RWPE2 (cell line): ENCODE measurements around the gene SLA2.

Source experiments
- ATAC-seq: fragments of 200-7000 bp; cut with Tn5 transposase; 3 replicates; pipeline ENCODE4 v1.9.1; 2021; ENCODE audit warnings: low read depth
- DNase-seq: peaks from one replicate; pipeline ENCODE4 v3.0.0-alpha.2; 2020; ENCODE audit warnings: low spot score
- H3K27ac ChIP-seq: fragments of 450-650 bp; 2 replicates; pipeline ENCODE4 v1.5.1; 2017; ENCODE audit warnings: mild to moderate bottlenecking; ENCODE audit not compliant: poor library complexity, severe bottlenecking
- H3K27me3 ChIP-seq: fragments of 250-450 bp; sonication (Bioruptor Pico); 2 replicates; pipeline ENCODE4 v1.5.1; 2021; ENCODE audit warnings: mild to moderate bottlenecking, moderate library complexity; ENCODE audit not compliant: insufficient read depth, poor library complexity, severe bottlenecking
- H3K36me3 ChIP-seq: fragments of 250-450 bp; sonication (Bioruptor Pico); 2 replicates; pipeline ENCODE4 v1.5.1; 2020; ENCODE audit warnings: low read depth, mild to moderate bottlenecking, moderate library complexity
- H3K4me1 ChIP-seq: fragments of 250-450 bp; sonication (Bioruptor Pico); 2 replicates; pipeline ENCODE4 v1.5.1; 2021; ENCODE audit warnings: mild to moderate bottlenecking, moderate library complexity; ENCODE audit not compliant: insufficient read depth, poor library complexity, severe bottlenecking
- H3K4me3 ChIP-seq: fragments of 250-450 bp; sonication (Bioruptor Pico); 2 replicates; pipeline ENCODE4 v1.5.1; 2021; ENCODE audit warnings: mild to moderate bottlenecking, moderate library complexity; ENCODE audit not compliant: severe bottlenecking
- H3K9me3 ChIP-seq: fragments of 250-450 bp; sonication (Bioruptor Pico); 2 replicates; pipeline ENCODE4 v1.5.1; 2021; ENCODE audit warnings: mild to moderate bottlenecking, moderate library complexity; ENCODE audit not compliant: severe bottlenecking
- TF ChIP-seq, protein P1 (sequence below): fragments of 450-650 bp; IDR thresholded peaks from one replicate; pipeline ENCODE4 v1.5.1; 2017; ENCODE audit warnings: mild to moderate bottlenecking, moderate library complexity; ENCODE audit not compliant: poor library complexity, severe bottlenecking

The SLA2 gene

DNA sequence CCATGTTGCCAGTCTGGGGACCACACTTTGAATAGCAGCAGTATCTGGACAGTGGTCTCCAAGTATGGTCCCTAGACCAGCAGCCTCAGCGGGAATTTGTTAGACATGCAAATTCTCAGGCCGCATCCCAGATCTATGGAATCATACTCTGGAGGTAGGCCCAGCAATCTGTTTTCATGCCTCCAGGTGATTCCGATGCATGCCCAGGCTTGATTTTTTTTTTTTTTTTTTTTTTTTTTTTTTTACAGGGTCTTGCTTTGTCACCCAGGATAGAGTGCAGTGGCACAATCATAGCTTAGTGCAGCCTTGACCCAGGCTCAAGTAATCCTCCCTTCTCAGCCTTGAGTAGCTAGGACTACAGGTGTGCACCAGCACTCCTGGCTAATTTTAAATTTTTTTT, 682 bp upstream of the SLA2 start:
- H3K4me1 ChIP-seq = peaks cover 5% of the 10 kb centered on the region
- no peaks in the 10 kb centered on the region for H3K9me3 ChIP-seq
- no peaks in the 10 kb centered on the region for H3K27me3 ChIP-seq
- H3K36me3 ChIP-seq = no peaks in the 10 kb centered on the region
- DNase-seq (no peak), ATAC-seq (no peak)
- H3K4me3 ChIP-seq = no peak overlapping the region
- TF ChIP-seq, protein P1, sequence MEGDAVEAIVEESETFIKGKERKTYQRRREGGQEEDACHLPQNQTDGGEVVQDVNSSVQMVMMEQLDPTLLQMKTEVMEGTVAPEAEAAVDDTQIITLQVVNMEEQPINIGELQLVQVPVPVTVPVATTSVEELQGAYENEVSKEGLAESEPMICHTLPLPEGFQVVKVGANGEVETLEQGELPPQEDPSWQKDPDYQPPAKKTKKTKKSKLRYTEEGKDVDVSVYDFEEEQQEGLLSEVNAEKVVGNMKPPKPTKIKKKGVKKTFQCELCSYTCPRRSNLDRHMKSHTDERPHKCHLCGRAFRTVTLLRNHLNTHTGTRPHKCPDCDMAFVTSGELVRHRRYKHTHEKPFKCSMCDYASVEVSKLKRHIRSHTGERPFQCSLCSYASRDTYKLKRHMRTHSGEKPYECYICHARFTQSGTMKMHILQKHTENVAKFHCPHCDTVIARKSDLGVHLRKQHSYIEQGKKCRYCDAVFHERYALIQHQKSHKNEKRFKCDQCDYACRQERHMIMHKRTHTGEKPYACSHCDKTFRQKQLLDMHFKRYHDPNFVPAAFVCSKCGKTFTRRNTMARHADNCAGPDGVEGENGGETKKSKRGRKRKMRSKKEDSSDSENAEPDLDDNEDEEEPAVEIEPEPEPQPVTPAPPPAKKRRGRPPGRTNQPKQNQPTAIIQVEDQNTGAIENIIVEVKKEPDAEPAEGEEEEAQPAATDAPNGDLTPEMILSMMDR = no peak
- H3K27ac ChIP-seq = no peak overlapping the region

DNA sequence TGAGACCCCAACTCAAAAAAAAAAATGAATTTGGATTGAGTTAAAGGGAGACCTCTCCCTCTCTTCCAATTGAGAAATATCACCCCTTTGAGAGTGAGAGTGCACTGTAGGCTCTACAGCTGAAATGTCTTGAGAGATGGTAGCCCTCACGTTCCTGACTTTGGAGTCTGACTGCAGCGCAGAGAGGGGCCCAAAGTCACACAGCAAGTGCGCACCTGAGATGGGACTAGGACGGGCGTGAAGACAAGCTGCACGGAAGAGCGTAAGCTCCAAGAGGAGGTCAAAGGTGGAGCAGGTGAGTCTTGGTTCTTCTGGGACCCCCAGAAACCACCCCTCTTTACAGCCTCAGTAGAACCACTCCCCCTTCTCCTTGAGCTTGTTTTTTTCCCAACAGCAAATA, 643 bp downstream of the SLA2 start:
- Histone ChIP-seq H3K4me1 (peaks cover 5% of the 10 kb centered on the region), H3K9me3 (no peaks in the 10 kb centered on the region), H3K4me3 (no peak overlapping the region), H3K27ac (no peak overlapping the region), H3K27me3 (no peaks in the 10 kb centered on the region), H3K36me3 (no peaks in the 10 kb centered on the region)
- DNase-seq = no peak
- ATAC-seq = no peak
- TF ChIP-seq, protein P1 = no peak

DNA sequence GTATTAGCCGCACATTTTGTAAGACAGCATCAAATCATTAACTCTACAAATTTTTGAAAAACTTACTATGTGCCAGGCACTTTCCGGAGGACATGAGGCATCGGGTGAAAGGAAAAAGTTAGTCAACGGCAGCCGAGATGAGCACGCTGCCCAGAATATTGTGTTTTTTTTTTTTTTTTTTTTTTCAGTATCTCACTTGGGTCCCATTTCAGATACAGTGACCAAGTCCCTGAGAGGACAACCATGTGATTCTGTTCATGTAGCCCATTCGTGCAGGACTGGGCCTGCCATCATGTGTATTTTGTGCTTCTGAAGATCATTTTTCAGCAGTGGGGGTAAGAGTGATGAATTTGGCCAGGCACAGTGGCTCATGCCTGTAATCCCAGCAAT, 1.3 kb downstream of the SLA2 start:
- H3K4me3 ChIP-seq = no peak overlapping the region
- peaks cover 5% of the 10 kb centered on the region for H3K4me1 ChIP-seq
- DNase-seq = no peak
- no peaks in the 10 kb centered on the region for H3K9me3 ChIP-seq
- H3K36me3 ChIP-seq = no peaks in the 10 kb centered on the region
- TF ChIP-seq, protein P1 = no peak
- no peaks in the 10 kb centered on the region for H3K27me3 ChIP-seq
- no peak for ATAC-seq
- H3K27ac ChIP-seq = no peak overlapping the region

DNA sequence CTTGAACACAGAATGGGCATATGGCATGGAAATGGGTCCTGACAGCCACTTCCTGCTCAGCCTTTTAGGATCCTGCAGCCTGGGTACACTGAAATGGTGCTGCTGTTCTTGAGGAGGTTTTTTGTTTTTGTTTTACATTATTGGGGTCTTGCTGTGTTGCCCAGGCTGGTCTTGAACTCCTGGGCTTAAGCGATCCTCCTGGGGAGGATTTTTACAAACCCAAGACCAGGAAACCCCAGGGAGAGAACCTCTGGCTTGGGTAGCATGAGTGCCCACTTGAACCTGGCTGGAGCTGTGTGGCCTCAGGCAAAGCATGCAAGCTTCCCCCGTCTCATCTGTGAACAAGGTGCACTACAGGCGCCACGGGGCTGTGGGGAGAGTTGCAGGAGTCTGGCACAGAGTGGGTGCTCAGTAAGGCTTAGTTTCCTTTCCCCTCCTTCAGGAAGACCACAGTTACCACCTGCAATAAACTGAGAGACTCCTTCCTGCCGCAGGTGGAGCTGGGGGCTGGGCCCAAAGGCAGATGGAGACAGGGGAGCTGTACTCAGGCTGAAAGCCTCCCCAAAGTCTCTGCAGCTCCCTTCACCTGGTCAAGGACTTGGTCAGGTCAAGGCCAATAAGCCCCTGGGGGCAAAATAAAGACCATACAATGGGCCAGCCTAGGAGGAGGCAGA, 1.8 kb downstream of the SLA2 start:
- no peak overlapping the region for H3K4me3 ChIP-seq
- TF ChIP-seq, protein P1 = no peak
- H3K9me3 ChIP-seq = no peaks in the 10 kb centered on the region
- ATAC-seq = no peak
- no peak overlapping the region for H3K27ac ChIP-seq
- peaks cover 5% of the 10 kb centered on the region for H3K4me1 ChIP-seq
- DNase-seq = no peak
- H3K36me3 ChIP-seq = no peaks in the 10 kb centered on the region
- no peaks in the 10 kb centered on the region for H3K27me3 ChIP-seq

DNA sequence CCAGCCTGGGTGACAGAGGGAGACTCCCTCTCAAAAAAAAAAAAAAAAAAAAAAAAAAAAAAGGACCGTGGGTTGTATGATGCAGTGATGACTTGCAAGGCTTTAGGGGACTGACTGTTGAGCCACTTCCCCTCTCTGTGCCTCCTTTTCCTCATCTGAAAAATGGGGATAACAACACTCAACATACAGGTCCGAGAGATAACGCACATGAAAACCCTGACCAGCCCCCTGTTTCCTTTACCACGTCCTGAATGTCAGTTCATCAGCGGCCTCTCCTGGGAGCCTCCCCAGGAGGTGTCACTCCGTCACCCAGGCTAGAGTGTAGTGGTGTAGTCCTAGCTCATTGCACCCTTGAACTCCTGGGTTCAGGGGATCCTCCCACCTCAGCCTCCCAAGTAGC, 3.9 kb downstream of the SLA2 start:
- H3K27me3 ChIP-seq = no peaks in the 10 kb centered on the region
- no peaks in the 10 kb centered on the region for H3K9me3 ChIP-seq
- TF ChIP-seq, protein P1 = no peak
- no peak overlapping the region for H3K4me3 ChIP-seq
- H3K36me3 ChIP-seq = no peaks in the 10 kb centered on the region
- H3K4me1 ChIP-seq = peaks cover 5% of the 10 kb centered on the region
- H3K27ac ChIP-seq = no peak overlapping the region
- DNase-seq = no peak
- no peak for ATAC-seq
